Muscle layer of duodenum (tissue), 2 donors: ENCODE data around the gene ST7L.

Source experiments
- H3K27ac ChIP-seq: one replicate; pipeline ENCODE4 v1.7.0; 2013; ENCODE audit warnings: mild to moderate bottlenecking, low read length
- H3K27me3 ChIP-seq: one replicate; pipeline ENCODE4 v1.7.0; 2013; ENCODE audit warnings: low read depth, mild to moderate bottlenecking, control low read depth, low read length
- H3K36me3 ChIP-seq, 2 donors: one replicate each; pipeline ENCODE4 v1.7.0; 2013; ENCODE audit warnings: low read length in 2 of 2, control low read depth in 1 of 2, mild to moderate bottlenecking in 1 of 2; ENCODE audit not compliant: insufficient read depth in 2 of 2, control insufficient read depth in 1 of 2
- H3K4me1 ChIP-seq, 2 donors: one replicate each; pipeline ENCODE4 v1.7.0; 2013; ENCODE audit warnings: low read length in 2 of 2, mild to moderate bottlenecking in 2 of 2, control low read depth in 1 of 2, moderate library complexity in 1 of 2; ENCODE audit not compliant: insufficient read depth in 2 of 2, control insufficient read depth in 1 of 2
- H3K4me3 ChIP-seq, 2 donors: one replicate each; pipeline ENCODE4 v1.7.0; 2013; ENCODE audit warnings: low read length in 2 of 2, low read depth in 1 of 2, mild to moderate bottlenecking in 1 of 2
- H3K9me3 ChIP-seq, 2 donors: one replicate each; pipeline ENCODE4 v1.7.0; 2013; ENCODE audit warnings: low read length in 2 of 2, control low read depth in 1 of 2, mild to moderate bottlenecking in 1 of 2; ENCODE audit not compliant: control insufficient read depth in 1 of 2
- donor health status: healthy.

Gene ST7L

DNA sequence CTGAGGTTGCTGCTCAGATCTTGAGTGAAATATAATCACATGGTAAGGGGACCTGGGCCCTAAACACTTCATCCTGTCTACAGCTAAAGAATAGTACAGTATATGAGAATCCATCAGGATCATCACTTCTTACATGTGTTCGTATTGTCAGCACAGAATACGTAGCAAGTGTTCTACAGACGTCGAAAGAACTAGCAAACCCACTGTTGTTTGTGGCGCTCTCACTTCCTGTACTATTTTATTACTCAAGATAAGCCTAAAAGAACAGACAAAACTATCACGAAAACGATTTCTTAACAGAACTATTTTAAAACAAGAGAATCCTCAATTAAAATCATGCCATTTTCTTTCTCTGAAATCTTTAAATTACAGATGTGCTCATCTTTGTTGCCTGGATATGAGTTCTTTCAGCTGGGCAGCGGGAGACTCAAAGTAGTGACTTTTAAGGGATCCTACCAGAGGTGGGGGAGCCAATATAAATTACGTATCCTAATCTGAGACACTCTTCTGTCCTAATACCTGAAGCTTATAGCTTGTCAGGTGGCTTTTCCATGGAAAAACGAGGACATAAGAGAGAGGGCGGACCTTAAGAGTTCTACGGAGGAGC is 724 bp downstream of the ST7L start:
- H3K27ac ChIP-seq: peak overlapping the region; percentile 97
- no peaks in the 10 kb centered on the region for H3K27me3 ChIP-seq
- H3K4me3 ChIP-seq: peak overlapping the region; percentile 89 to 90
- no peaks in the 10 kb centered on the region for H3K9me3 ChIP-seq
- H3K36me3 ChIP-seq: peaks cover 7 to 29% of the 10 kb centered on the region in 2 donors
- peaks cover 5 to 37% of the 10 kb centered on the region in 2 donors for H3K4me1 ChIP-seq

DNA sequence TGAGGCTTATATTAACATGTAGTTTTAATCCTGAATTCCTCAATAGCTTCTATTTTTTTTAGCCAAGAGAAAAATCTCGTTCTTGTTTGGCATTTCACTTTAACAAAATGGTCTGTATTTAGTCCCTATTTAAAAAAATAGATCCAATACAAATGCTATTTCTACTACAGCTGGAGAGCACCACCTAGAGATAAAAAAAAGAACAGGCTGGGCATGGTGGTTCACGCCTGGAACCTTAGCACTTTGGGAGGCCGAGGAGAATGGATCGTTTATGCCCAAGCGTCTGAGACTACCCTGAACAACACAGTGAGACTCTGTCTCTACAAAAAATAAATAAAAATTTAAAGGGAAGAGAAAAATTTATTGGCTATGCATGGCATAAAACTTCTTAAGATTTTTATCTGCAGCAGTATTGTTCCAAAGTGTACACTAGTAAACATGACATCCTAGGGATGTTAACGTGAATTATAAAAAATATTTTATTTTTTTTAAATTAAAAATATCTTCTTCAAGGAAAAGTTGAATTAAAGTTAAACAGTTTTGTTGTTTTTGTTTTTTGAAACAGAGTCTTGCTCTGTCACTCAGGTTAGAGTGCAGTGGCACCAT is 4.4 kb downstream of the ST7L start:
- peaks cover 21 to 49% of the 10 kb centered on the region in 2 donors for H3K36me3 ChIP-seq
- no peak overlapping the region for H3K27ac ChIP-seq
- peaks cover 0 to 12% of the 10 kb centered on the region in 2 donors for H3K4me1 ChIP-seq

DNA sequence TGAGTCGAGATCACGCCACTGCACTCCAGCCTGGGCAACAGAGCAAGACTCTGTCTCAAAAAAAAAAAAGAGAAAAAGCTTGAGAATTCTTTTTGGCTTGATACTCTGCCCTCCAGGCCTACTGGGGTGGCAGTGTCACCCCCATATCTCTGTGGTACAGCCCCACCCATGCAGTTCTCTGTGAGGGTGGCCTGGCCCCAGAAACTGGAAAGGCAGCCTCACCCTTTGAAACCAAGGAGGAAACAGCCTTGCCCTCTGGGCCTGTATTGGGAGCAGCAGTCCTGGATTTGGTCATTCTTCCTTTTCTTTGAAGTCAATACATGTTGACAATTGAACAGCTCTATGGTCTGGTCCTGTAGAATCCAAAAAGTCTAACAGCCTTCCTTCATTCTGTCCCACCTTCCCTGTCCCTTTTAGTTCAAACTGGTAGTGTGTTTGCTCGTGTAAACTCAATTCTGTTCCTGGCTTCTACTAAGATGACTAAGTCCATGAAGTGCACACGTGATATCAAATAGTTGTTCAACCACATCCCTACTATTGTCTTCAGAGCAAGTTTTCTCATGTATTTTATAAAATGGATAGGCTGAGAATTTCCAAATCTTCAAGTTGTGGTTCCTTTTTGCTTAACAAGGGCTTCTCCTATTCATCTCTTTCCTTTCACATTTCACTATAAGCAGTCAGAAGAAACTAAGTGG is 13.2 kb downstream of the ST7L start:
- H3K4me3 ChIP-seq: no peak overlapping the region
- H3K36me3 ChIP-seq: peaks cover 31 to 55% of the 10 kb centered on the region in 2 donors
- H3K27me3 ChIP-seq: no peaks in the 10 kb centered on the region
- H3K9me3 ChIP-seq: no peaks in the 10 kb centered on the region
- H3K27ac ChIP-seq: no peak overlapping the region
- H3K4me1 ChIP-seq: no peaks in the 10 kb centered on the region

More for the DNA sequence above, 4.4 kb downstream of the ST7L start:
- Histone ChIP-seq H3K27me3 (no peaks in the 10 kb centered on the region), H3K4me3 (no peak overlapping the region), H3K9me3 (no peaks in the 10 kb centered on the region)

DNA sequence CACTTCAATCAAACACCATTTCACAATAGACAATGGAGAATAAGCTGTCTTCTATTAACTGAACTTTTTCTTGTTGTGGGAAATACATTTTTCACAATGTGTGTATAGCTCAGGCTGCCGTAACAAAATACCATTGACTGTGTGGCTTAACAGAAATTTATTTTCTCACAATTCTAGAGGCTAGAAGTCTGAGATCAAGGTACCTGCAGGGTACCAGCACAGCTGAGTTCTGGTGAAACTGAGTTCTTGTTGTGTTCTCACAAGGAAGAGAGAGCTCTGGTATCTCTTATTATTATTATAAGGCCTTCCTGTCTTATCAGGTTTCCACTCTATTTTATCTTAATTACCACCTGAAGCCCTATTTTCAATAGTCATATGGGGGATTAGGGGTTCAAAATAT is 15.4 kb downstream of the ST7L start:
- Histone ChIP-seq H3K36me3 (peaks cover 32 to 58% of the 10 kb centered on the region in 2 donors), H3K27me3 (no peaks in the 10 kb centered on the region), H3K4me3 (no peak overlapping the region), H3K27ac (no peak overlapping the region), H3K9me3 (no peaks in the 10 kb centered on the region), H3K4me1 (no peaks in the 10 kb centered on the region)

DNA sequence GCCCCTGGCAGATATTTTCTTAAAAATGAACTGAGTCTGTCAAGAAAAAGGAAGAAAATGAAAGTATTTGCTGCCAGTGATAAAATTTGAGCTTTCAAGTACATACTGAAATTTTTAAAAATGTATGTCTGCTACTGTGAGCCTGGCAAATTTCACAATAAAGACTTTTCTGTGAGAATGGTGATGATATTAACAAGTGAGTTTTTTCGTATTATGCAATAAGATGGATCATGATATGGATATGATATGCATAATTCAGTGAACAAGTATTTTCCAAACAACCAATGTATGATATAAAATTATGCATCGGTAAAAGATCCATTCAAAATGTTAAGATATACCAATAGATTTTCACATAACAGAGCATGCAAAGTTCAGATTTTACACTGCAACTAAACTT is 15.9 kb downstream of the ST7L start:
- peaks cover 32 to 58% of the 10 kb centered on the region in 2 donors for H3K36me3 ChIP-seq
- no peaks in the 10 kb centered on the region for H3K4me1 ChIP-seq
- no peaks in the 10 kb centered on the region for H3K9me3 ChIP-seq
- no peak overlapping the region for H3K27ac ChIP-seq
- no peaks in the 10 kb centered on the region for H3K27me3 ChIP-seq
- no peak overlapping the region for H3K4me3 ChIP-seq

DNA sequence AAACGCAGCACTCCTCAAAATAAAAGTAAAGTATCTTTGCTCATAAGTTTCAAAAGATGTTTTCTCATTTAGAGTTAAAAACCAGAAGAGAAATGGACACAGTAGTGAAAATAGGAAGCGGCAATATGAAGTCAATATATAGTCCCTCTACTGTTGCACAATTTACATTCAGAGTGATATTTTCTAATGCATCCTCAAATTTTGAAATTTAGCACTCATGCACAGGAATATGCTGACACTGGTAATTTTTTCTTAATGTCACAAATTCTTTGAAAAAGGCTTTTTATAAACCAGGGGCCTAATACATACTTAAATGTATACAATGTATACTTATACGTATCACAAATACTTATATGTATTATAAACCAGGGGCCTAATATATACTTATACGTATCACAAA is 19.5 kb downstream of the ST7L start:
- Histone ChIP-seq H3K4me1 (no peaks in the 10 kb centered on the region), H3K27ac (no peak overlapping the region), H3K9me3 (no peaks in the 10 kb centered on the region), H3K4me3 (no peak overlapping the region), H3K27me3 (no peaks in the 10 kb centered on the region), H3K36me3 (peaks cover 28 to 53% of the 10 kb centered on the region in 2 donors)

DNA sequence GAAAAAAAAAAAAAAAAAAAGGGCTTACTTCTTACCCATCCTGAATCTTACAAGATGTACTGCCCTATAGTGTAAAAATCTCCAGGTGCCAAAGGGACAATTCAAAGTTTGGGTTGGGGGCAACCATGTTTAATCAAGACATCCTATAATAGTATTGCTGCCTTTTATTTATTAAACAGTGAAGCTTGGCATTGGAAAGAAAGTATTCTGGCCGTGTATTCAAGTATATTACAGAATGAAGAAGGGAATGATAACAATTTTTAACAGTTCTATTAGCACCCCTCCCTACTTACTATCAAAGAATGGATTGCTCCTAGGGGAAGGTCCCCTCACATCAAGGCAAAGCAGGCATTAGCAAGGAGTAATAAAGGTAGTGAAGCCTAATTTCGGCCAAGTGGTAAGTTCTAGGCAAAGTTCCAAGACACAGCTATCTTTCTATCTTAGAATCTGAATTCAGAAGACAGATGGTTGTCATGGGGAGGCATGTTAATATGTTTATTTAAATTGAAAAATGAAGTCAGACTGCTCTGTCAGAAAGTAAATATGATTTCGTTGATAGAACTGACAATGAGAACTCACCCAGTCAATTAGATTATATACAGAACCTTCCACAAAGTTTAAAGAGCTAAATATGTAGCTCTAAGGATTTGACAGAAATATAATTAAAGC is 24.6 kb downstream of the ST7L start:
- peaks cover 25 to 28% of the 10 kb centered on the region in 2 donors for H3K36me3 ChIP-seq
- no peak overlapping the region for H3K27ac ChIP-seq
- no peak overlapping the region for H3K4me3 ChIP-seq
- H3K9me3 ChIP-seq: no peaks in the 10 kb centered on the region
- H3K4me1 ChIP-seq: no peaks in the 10 kb centered on the region
- H3K27me3 ChIP-seq: no peaks in the 10 kb centered on the region

DNA sequence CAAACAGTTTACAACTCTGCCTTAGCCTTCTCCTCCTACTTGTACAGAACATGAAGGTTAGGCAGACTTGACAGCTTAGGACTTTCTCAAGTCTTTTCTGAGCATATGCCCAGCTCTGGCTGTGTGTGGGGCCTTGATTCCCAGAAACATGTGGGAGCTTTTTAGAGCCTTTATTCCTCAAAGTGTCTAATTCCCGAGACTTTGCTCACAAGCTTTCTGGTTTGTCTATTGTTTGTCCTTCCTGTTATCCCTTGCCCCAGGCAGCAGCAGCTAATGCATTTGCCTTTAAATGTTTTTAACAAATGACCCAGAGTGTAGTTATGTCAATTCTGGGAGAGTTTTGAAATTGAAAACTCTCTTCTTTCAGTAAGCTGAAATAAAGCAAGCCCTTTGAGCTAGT is 29.2 kb downstream of the ST7L start:
- H3K36me3 ChIP-seq: peaks cover 17 to 20% of the 10 kb centered on the region in 2 donors
- no peak overlapping the region for H3K4me3 ChIP-seq
- no peak overlapping the region for H3K27ac ChIP-seq

DNA sequence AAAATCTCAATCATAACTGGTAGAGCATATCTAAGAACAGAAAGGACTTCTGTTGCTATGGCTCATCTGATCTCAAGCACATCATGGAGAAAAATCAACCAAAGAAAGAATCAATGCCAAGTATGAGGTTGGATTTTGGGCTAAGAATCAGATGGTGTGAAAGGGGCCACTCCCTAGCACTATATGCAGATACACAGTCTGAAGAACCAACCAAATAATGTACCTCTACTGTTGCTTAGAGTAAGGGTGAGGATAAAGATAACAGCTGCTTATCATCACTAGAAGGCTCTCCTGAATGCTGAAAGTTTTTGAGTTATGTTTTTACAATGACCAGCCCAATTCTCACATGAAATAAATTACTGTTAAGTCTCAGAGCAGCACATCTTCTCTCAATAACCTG is 35.6 kb downstream of the ST7L start:
- Histone ChIP-seq H3K4me3 (no peak overlapping the region), H3K4me1 (no peaks in the 10 kb centered on the region), H3K27ac (no peak overlapping the region), H3K9me3 (no peaks in the 10 kb centered on the region), H3K27me3 (no peaks in the 10 kb centered on the region), H3K36me3 (peaks cover under 1 to 4% of the 10 kb centered on the region in 2 donors)

More for the DNA sequence above, 29.2 kb downstream of the ST7L start:
- Histone ChIP-seq H3K27me3 (no peaks in the 10 kb centered on the region), H3K4me1 (no peaks in the 10 kb centered on the region), H3K9me3 (no peaks in the 10 kb centered on the region)

DNA sequence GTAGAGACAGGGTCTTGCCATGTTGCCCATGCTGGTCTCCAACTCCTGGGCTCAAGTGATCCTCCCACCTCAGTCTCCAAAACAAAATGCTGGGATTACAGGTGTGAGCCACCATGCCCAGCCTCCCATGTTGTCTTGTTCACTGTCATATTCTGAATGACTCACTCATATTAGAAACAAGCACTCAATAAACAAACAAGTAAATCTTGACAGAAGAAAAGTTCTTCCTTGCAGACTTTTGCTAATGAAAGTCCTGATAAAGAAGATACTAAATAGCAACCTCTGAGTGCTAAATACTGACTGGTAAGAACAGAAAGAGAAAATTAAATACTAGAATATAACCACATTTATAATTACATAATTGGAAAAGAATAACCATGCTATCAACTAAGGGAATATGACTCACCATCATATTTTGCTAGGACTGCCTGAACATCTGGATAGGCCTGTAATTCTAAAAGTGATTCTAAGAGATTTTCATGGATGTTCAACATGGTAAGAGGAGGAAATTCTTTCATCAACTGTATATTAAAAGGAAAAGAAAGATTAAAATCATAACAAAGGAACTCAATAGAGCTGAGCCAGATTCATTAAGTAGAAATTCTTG is 37.3 kb downstream of the ST7L start:
- Histone ChIP-seq H3K27me3 (no peaks in the 10 kb centered on the region), H3K36me3 (peaks cover 5 to 12% of the 10 kb centered on the region in 2 donors), H3K4me1 (no peaks in the 10 kb centered on the region), H3K9me3 (no peaks in the 10 kb centered on the region), H3K4me3 (no peak overlapping the region), H3K27ac (no peak overlapping the region)
